Astrocyte of the cerebellum (primary cell): ENCODE data around the gene AMN.

Experiments used
- DNase-seq: peaks from one replicate; pipeline ENCODE4 v3.0.0-alpha.2; 2011; ENCODE audit warnings: low read depth
- H3K4me3 ChIP-seq: 2 replicates; pipeline ENCODE4 v1.5.1; 2011; ENCODE audit warnings: mild to moderate bottlenecking, low read depth, low read length, moderate library complexity
- in situ Hi-C: cut with HindIII; loops from 2 replicates; pipeline ENCODE4 v1.10.0; 2017; ENCODE audit warnings: low sequenced_read_pairs
- TF ChIP-seq, protein P1 (sequence below): IDR thresholded peaks from 2 replicates; pipeline ENCODE4 v1.5.1; 2012; ENCODE audit warnings: low read length, low read depth, moderate library complexity, mild to moderate bottlenecking; ENCODE audit errors: missing control alignments

AMN gene

GRCh38 chr14:102927346-102927877, 4.9 kb downstream of the AMN start:
- H3K4me3 ChIP-seq = no peak overlapping the region
- DNase-seq = no peak
- TF ChIP-seq, protein P1, sequence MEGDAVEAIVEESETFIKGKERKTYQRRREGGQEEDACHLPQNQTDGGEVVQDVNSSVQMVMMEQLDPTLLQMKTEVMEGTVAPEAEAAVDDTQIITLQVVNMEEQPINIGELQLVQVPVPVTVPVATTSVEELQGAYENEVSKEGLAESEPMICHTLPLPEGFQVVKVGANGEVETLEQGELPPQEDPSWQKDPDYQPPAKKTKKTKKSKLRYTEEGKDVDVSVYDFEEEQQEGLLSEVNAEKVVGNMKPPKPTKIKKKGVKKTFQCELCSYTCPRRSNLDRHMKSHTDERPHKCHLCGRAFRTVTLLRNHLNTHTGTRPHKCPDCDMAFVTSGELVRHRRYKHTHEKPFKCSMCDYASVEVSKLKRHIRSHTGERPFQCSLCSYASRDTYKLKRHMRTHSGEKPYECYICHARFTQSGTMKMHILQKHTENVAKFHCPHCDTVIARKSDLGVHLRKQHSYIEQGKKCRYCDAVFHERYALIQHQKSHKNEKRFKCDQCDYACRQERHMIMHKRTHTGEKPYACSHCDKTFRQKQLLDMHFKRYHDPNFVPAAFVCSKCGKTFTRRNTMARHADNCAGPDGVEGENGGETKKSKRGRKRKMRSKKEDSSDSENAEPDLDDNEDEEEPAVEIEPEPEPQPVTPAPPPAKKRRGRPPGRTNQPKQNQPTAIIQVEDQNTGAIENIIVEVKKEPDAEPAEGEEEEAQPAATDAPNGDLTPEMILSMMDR = no peak
- in situ Hi-C loops = no loop called here

DNA sequence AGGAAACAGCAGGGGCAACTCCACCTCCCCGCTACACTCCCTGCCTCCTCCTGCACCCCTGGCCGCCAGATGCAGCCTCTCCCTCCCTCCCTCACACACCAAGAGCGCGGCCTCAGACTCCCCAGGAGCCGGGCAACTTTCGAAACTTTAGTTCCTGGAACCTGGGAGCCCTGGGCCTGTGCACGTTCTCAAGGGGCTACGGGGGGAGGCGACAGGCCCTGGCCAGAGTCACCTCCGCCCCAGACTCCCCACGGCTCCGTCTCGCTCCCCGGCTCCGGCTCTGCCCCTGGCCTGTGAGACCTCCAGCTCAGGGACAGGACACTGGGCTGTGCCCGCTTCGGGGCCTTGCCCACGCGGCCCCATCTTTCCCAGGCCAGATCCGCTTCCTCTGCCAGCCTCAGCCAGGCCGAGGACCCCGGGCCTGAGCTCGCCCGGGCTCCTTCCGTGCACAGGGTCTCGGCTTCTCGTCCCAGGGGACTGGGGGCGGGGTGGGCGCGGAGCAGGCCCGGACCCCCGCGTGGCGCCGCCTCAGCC, 5.5 kb downstream of the AMN start:
- in situ Hi-C loops = no loop called here
- peak overlapping the region; percentile 30 for H3K4me3 ChIP-seq
- TF ChIP-seq, protein P1 = no peak
- no peak for DNase-seq

- TF ChIP-seq, protein P1 = no peak
- DNase-seq = no peak
- in situ Hi-C loops = no loop called here
- H3K4me3 ChIP-seq = peak overlapping the region; percentile 30
These were observed 6.2 kb downstream of the AMN start for GRCh38 chr14:102928412-102929240.

DNA sequence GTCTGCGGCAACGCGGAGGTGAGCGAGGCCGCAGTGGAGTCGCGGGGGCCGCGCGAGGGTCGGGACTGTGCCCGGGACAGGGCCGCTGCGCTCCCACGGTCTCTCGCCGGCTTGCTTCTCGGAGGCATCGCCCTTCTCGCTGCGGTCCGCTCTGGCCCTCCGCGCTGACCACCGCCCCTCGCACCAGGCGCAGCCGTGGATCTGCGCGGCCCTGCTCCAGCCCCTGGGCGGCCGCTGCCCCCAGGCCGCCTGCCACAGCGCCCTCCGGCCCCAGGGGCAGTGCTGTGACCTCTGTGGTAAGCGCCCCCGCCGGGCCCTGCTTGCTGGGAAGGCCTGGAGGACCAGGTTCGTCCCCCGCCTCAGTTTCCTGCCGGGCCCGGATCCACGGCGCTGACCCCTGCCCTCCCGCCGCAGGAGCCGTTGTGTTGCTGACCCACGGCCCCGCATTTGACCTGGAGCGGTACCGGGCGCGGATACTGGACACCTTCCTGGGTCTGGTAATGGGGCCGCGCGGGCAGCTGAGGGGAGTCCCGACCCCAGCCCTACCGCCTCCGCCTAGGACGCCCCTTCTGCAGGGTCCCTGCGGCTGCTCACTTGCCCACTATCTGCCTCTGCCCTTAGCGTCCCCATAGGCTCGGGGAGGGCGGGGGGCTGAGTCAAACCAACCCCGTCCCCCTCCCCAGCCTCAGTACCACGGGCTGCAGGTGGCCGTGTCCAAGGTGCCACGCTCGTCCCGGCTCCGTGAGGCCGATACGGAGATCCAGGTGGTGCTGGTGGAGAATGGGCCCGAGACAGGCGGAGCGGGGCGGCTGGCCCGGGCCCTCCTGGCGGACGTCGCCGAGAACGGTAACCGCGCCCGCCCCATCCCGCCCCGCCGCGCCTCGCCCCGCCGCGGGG, 7.0 kb downstream of the AMN start:
- no peak for DNase-seq
- in situ Hi-C loops = no loop called here
- TF ChIP-seq, protein P1 = no peak
- H3K4me3 ChIP-seq = peak overlapping the region; percentile 3

- no peak for DNase-seq
- H3K4me3 ChIP-seq = no peak overlapping the region
- in situ Hi-C loops = no loop called here
- TF ChIP-seq, protein P1 = no peak
These were observed 7.8 kb downstream of the AMN start for GRCh38 chr14:102930138-102930752.
